ENCODE data around the gene SPOCD1. TPM values are rescaled to one million over a fixed set of nuclear protein-coding genes. Genes with fewer than 3 reads are reported as not detected.

SPOCD1 gene
- total RNA-seq, 1 experiment from 2014 or later: 10.2 TPM

DNA sequence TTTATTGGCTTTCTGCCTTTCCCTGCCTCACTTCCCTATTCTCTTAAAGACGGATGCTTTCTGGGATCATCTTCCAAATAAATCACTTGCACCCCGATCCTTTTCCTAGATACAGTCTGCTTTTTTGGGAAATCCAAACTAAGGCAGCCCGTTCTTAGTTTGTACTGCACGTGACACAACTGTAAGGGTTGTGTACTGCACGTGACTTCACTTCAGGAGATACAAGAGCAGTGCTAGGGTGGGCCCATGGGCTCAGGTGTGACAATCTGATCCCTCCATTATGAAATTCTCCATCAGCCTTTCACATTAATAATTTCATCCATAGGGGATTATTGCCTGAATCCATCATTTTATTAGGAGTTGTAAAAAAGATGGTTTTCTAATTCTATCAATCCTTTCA is 33.8 kb upstream of the SPOCD1 start:
- no peak overlapping the region for H3K4me2 ChIP-seq
- H2AFZ ChIP-seq: no peak overlapping the region
- H3K27ac ChIP-seq: no peak overlapping the region
- H3K4me1 ChIP-seq (replicated peaks; ENCODE audit: insufficient read depth): no peaks in the 10 kb centered on the region
- H3K36me3 ChIP-seq (ENCODE audit: low read depth): no peaks in the 10 kb centered on the region
- no peaks in the 10 kb centered on the region for H4K20me1 ChIP-seq (ENCODE audit: insufficient read depth)
- H3K79me2 ChIP-seq (ENCODE audit: low read depth): no peaks in the 10 kb centered on the region
- H3K4me3 ChIP-seq: no peak overlapping the region
- no peaks in the 10 kb centered on the region for H3K9me3 ChIP-seq (ENCODE audit: insufficient read depth, low read depth)
- TF ChIP-seq EZH2 (IDR thresholded peaks at IDR 0.05; ENCODE audit: low read depth): no peak
- TF ChIP-seq, protein P1, sequence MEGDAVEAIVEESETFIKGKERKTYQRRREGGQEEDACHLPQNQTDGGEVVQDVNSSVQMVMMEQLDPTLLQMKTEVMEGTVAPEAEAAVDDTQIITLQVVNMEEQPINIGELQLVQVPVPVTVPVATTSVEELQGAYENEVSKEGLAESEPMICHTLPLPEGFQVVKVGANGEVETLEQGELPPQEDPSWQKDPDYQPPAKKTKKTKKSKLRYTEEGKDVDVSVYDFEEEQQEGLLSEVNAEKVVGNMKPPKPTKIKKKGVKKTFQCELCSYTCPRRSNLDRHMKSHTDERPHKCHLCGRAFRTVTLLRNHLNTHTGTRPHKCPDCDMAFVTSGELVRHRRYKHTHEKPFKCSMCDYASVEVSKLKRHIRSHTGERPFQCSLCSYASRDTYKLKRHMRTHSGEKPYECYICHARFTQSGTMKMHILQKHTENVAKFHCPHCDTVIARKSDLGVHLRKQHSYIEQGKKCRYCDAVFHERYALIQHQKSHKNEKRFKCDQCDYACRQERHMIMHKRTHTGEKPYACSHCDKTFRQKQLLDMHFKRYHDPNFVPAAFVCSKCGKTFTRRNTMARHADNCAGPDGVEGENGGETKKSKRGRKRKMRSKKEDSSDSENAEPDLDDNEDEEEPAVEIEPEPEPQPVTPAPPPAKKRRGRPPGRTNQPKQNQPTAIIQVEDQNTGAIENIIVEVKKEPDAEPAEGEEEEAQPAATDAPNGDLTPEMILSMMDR (conservative IDR thresholded peaks at IDR 0.05): no peak
- no peak for DNase-seq
- intact Hi-C loops (cut with micrococcal nuclease; ENCODE audit: unreplicated experiment): no loop called here
- ChIA-PET CTCF (no interaction called here), POLR2A (ENCODE audit: unreplicated experiment) (no interaction called here)
- no peaks in the 10 kb centered on the region for H3K9me2 ChIP-seq (ENCODE audit: insufficient read depth)
- no TSS peak for BruUV-seq (replicated peaks)
- peaks cover 4% of the 10 kb centered on the region; the same call in 1 of the 2 replicates for H3K27me3 ChIP-seq (ENCODE audit: insufficient read depth, low read depth)
- H3F3A ChIP-seq (ENCODE audit: insufficient read depth, low read depth): no peaks in the 10 kb centered on the region

DNA sequence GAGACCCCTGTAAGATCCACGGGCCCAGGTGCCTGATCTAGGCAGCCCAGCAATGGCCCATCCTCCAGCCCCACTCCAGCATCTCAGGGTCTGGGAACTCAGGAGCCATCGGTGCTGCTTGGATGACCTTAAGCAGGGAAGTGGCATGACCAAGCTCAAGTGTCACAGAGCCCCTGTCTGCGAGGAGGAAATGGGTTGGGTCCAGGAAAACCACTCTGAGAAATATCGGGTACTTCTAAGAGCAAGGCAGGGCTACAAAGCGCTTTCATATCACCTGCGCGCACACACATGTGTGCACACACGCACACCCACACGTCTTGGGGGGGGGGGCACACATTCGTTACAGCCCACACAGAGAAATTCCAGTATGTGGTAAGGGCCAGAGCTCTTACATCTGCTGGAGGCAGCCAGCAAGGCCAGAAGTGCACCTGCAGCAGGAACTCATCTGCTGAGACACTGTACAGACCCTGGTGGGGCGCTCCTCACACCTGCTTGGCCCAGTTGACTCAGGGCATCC is 32.6 kb upstream of the SPOCD1 start:
- POLR2A ChIA-PET (ENCODE audit: unreplicated experiment): no interaction called here
- Histone ChIP-seq H3K79me2 (ENCODE audit: low read depth) (no peaks in the 10 kb centered on the region), H3K4me3 (no peak overlapping the region), H3K36me3 (ENCODE audit: low read depth) (no peaks in the 10 kb centered on the region), H3K27me3 (ENCODE audit: insufficient read depth, low read depth) (peaks cover 4% of the 10 kb centered on the region; the same call in 1 of the 2 replicates), H3F3A (ENCODE audit: insufficient read depth, low read depth) (peaks cover 5% of the 10 kb centered on the region; the same call in 1 of the 2 replicates), H2AFZ (no peak overlapping the region), H3K4me2 (no peak overlapping the region), H4K20me1 (ENCODE audit: insufficient read depth) (no peaks in the 10 kb centered on the region), H3K4me1 (replicated peaks; ENCODE audit: insufficient read depth) (no peaks in the 10 kb centered on the region), H3K27ac (no peak overlapping the region), H3K9me2 (ENCODE audit: insufficient read depth) (no peaks in the 10 kb centered on the region), H3K9me3 (ENCODE audit: insufficient read depth, low read depth) (no peaks in the 10 kb centered on the region)
- no TSS peak for BruUV-seq (replicated peaks)
- no peak for TF ChIP-seq EZH2 (IDR thresholded peaks at IDR 0.05; ENCODE audit: low read depth)
- TF ChIP-seq, protein P1 (conservative IDR thresholded peaks at IDR 0.05): no peak
- intact Hi-C loops (cut with micrococcal nuclease; ENCODE audit: unreplicated experiment): no loop called here
- no peak for DNase-seq
- CTCF ChIA-PET: no interaction called here

DNA sequence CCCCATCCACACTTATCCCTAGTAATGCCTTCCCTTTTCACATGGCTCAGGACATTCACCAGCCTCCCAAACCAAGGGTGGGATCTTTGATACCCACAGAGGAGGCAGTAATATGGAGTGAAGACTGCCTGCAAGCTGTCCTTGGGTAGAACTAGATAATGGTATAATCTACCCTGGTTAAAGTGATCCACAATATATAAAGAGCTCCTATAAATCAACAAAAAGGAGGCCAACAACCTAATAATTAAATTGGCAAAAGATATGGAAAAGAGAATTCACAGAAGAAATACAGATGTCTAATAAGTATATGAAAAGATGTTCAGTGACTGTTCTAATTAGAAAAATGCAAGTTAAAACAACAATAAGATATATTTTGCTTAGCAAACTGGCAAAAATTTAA is 30.7 kb upstream of the SPOCD1 start:
- H3K9me3 ChIP-seq (ENCODE audit: insufficient read depth, low read depth): no peaks in the 10 kb centered on the region
- H3K79me2 ChIP-seq (ENCODE audit: low read depth): no peaks in the 10 kb centered on the region
- H3K27ac ChIP-seq: no peak overlapping the region
- no peaks in the 10 kb centered on the region for H3K4me1 ChIP-seq (replicated peaks; ENCODE audit: insufficient read depth)
- peaks cover 8% of the 10 kb centered on the region; the same call in 1 of the 2 replicates for H3F3A ChIP-seq (ENCODE audit: insufficient read depth, low read depth)
- no peak overlapping the region for H2AFZ ChIP-seq
- peaks cover 4% of the 10 kb centered on the region; the same call in 1 of the 2 replicates for H3K27me3 ChIP-seq (ENCODE audit: insufficient read depth, low read depth)
- intact Hi-C loops (cut with micrococcal nuclease; ENCODE audit: unreplicated experiment): no loop called here
- no peaks in the 10 kb centered on the region for H4K20me1 ChIP-seq (ENCODE audit: insufficient read depth)
- H3K9me2 ChIP-seq (ENCODE audit: insufficient read depth): no peaks in the 10 kb centered on the region
- ChIA-PET CTCF (no interaction called here), POLR2A (ENCODE audit: unreplicated experiment) (no interaction called here)
- no peak overlapping the region for H3K4me3 ChIP-seq
- DNase-seq: no peak
- no peaks in the 10 kb centered on the region for H3K36me3 ChIP-seq (ENCODE audit: low read depth)
- TF ChIP-seq, protein P1 (conservative IDR thresholded peaks at IDR 0.05): no peak
- TF ChIP-seq EZH2 (IDR thresholded peaks at IDR 0.05; ENCODE audit: low read depth): no peak
- no peak overlapping the region for H3K4me2 ChIP-seq
- BruUV-seq (replicated peaks): no TSS peak
